ENCODE data around the gene UMODL1. TPM values are rescaled to one million over a fixed set of nuclear protein-coding genes. Genes with fewer than 3 reads are reported as not detected.

The UMODL1 gene
- total RNA-seq (2014; rRNA removed; shearing (Covaris generic); ENCODE audit: low replicate concordance) = 2.3 and 2.5 TPM in 2 replicates

DNA sequence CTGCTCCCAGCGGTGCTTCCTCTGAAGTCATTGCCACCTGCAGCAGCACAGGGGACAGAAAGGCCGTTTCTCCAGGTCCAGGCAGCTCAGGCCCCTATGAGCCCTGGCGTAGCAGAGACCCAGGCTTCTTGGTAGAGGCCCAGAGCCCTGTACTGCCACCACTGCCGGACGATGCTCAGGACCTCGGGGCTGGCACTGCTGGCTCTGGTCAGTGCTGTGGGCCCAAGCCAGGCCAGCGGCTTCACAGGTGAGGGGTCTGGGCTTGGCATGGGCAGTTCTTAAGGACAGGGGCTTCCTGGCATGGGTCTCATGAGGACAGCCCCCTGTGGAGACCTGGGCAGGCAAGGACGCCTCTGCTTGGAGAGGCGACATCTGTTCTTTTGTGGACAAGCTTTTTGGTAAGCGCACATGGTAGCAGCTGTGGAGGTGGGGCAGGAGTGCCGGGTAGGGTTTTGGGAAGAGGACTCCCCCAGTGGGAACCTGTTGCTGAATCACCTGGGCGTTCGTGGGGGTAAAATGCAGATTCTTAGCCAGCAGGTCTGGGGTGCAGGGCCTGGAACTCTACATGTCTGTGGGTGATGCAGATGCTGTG lies at the start of gene UMODL1:
UMODL1 (plus strand) TSS at position 172 of the 592 bp plus-strand sequence; CDS start at position 172, 0 bp downstream.
- Histone ChIP-seq H3K79me2 (ENCODE audit: low read length) (no peaks in the 10 kb centered on the region), H3K9me3 (ENCODE audit: low read length) (no peaks in the 10 kb centered on the region), H3K9ac (ENCODE audit: low read length) (no peak within 1 kb of the TSS), H3K27ac (ENCODE audit: low read length) (no peak within 1 kb of the TSS), H3K9me2 (replicated peaks; ENCODE audit: insufficient read depth, low read length) (no peaks in the 10 kb centered on the region), H3K4me3 (ENCODE audit: low read length) (no peak within 1 kb of the TSS), H3K36me3 (ENCODE audit: insufficient read depth, low read length) (no peaks in the 10 kb centered on the region), H3K27me3 (ENCODE audit: low read length) (no peaks in the 10 kb centered on the region), H4K20me1 (ENCODE audit: insufficient read depth, low read depth, low read length) (no peaks in the 10 kb centered on the region), H2AFZ (ENCODE audit: low read length) (no peak within 1 kb of the TSS), H3K4me1 (ENCODE audit: low read length) (peaks cover 25% of the 10 kb centered on the region), H3K4me2 (ENCODE audit: low read depth, low read length, poor library complexity, severe bottlenecking) (no peak within 1 kb of the TSS)
- DNase-seq = no peak

DNA sequence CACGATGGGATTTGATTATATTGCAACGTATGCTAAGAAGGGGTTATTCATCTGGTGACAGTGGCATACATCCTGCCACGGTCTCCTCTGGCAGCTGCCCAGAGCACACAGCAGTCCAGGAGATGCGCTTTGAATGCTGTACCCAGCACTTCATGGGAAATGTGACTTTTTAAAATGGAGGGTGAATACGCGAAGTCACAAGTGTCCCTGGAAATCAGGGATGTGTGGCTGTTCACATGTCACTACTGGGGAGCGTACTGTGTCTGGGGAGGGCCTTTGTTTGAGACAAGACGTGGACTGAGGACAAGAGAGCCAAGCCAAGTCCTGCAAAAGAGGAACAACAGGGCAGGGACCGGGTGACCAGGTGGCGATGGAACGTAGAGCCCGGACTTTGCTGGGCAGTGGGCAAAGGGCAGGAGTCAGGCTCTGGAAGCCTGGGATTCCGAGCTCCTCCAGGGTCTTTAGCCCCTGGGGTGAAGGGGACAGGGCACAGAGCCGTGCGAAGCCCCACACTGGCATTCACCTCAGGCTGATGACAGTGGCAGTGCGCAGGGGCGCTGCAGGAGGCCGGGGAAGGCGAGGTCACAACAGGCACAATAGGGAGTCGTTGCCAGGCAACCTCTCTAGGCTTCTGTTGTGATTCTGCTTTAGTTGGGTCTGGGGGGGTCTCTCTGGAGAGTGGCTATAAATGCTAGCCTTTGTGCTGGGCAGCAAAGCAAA lies 49.6 kb upstream of the UMODL1 start:
- no peak overlapping the region for H3K4me2 ChIP-seq (ENCODE audit: low read depth, low read length, poor library complexity, severe bottlenecking)
- no peak overlapping the region for H3K4me3 ChIP-seq (ENCODE audit: low read length)
- H3K79me2 ChIP-seq (ENCODE audit: low read length) = no peaks in the 10 kb centered on the region
- DNase-seq = no peak
- no peaks in the 10 kb centered on the region for H3K9me3 ChIP-seq (ENCODE audit: low read length)
- no peaks in the 10 kb centered on the region for H3K4me1 ChIP-seq (ENCODE audit: low read length)
- H3K27ac ChIP-seq (ENCODE audit: low read length) = no peak overlapping the region
- no peaks in the 10 kb centered on the region for H3K9me2 ChIP-seq (replicated peaks; ENCODE audit: insufficient read depth, low read length)
- H4K20me1 ChIP-seq (ENCODE audit: insufficient read depth, low read depth, low read length) = no peaks in the 10 kb centered on the region
- H2AFZ ChIP-seq (ENCODE audit: low read length) = no peak overlapping the region
- no peak overlapping the region for H3K9ac ChIP-seq (ENCODE audit: low read length)
- no peaks in the 10 kb centered on the region for H3K27me3 ChIP-seq (ENCODE audit: low read length)
- H3K36me3 ChIP-seq (ENCODE audit: insufficient read depth, low read length) = no peaks in the 10 kb centered on the region

DNA sequence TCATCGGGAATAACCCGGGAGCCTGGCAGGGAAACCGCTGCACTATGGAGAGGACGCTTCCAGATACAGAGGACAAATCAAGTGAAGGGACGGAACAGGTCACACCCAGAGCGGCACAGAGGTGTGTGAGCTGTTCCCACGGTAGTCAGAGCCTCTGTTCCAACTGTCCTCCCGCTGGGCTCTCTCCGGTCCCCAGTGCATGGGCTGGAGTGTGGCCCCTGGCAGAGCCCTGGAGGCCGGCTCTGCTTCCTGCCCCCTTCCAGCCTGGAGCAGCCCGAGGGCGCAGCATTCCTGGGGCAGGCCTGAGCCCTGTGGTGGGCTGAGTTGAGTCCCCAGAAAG lies 49.1 kb upstream of the UMODL1 start:
- Histone ChIP-seq H3K79me2 (ENCODE audit: low read length) (no peaks in the 10 kb centered on the region), H3K27ac (ENCODE audit: low read length) (no peak overlapping the region), H3K4me1 (ENCODE audit: low read length) (no peaks in the 10 kb centered on the region), H3K4me3 (ENCODE audit: low read length) (no peak overlapping the region), H3K36me3 (ENCODE audit: insufficient read depth, low read length) (no peaks in the 10 kb centered on the region), H4K20me1 (ENCODE audit: insufficient read depth, low read depth, low read length) (no peaks in the 10 kb centered on the region), H3K9ac (ENCODE audit: low read length) (no peak overlapping the region), H3K27me3 (ENCODE audit: low read length) (no peaks in the 10 kb centered on the region), H3K4me2 (ENCODE audit: low read depth, low read length, poor library complexity, severe bottlenecking) (no peak overlapping the region), H2AFZ (ENCODE audit: low read length) (no peak overlapping the region), H3K9me3 (ENCODE audit: low read length) (no peaks in the 10 kb centered on the region), H3K9me2 (replicated peaks; ENCODE audit: insufficient read depth, low read length) (no peaks in the 10 kb centered on the region)
- no peak for DNase-seq

GRCh38 chr21:42022906-42023305 lies 48.2 kb upstream of the UMODL1 start:
- Histone ChIP-seq H4K20me1 (ENCODE audit: insufficient read depth, low read depth, low read length) (no peaks in the 10 kb centered on the region), H3K36me3 (ENCODE audit: insufficient read depth, low read length) (no peaks in the 10 kb centered on the region), H3K9me3 (ENCODE audit: low read length) (no peaks in the 10 kb centered on the region), H3K4me2 (ENCODE audit: low read depth, low read length, poor library complexity, severe bottlenecking) (no peak overlapping the region), H3K4me1 (ENCODE audit: low read length) (peaks cover 3% of the 10 kb centered on the region), H3K27ac (ENCODE audit: low read length) (no peak overlapping the region), H3K79me2 (ENCODE audit: low read length) (no peaks in the 10 kb centered on the region), H3K9me2 (replicated peaks; ENCODE audit: insufficient read depth, low read length) (no peaks in the 10 kb centered on the region), H3K27me3 (ENCODE audit: low read length) (no peaks in the 10 kb centered on the region), H3K4me3 (ENCODE audit: low read length) (no peak overlapping the region), H3K9ac (ENCODE audit: low read length) (no peak overlapping the region), H2AFZ (ENCODE audit: low read length) (no peak overlapping the region)
- DNase-seq = no peak

GRCh38 chr21:42025376-42026081 lies 45.6 kb upstream of the UMODL1 start:
- Histone ChIP-seq H3K9me3 (ENCODE audit: low read length) (no peaks in the 10 kb centered on the region), H3K4me2 (ENCODE audit: low read depth, low read length, poor library complexity, severe bottlenecking) (no peak overlapping the region), H3K27ac (ENCODE audit: low read length) (no peak overlapping the region), H3K27me3 (ENCODE audit: low read length) (no peaks in the 10 kb centered on the region), H3K36me3 (ENCODE audit: insufficient read depth, low read length) (no peaks in the 10 kb centered on the region), H3K9ac (ENCODE audit: low read length) (no peak overlapping the region), H4K20me1 (ENCODE audit: insufficient read depth, low read depth, low read length) (no peaks in the 10 kb centered on the region), H3K9me2 (replicated peaks; ENCODE audit: insufficient read depth, low read length) (no peaks in the 10 kb centered on the region), H3K4me3 (ENCODE audit: low read length) (no peak overlapping the region), H3K4me1 (ENCODE audit: low read length) (peaks cover 6% of the 10 kb centered on the region), H2AFZ (ENCODE audit: low read length) (no peak overlapping the region), H3K79me2 (ENCODE audit: low read length) (no peaks in the 10 kb centered on the region)
- no peak for DNase-seq

- H3K4me1 ChIP-seq (ENCODE audit: low read length) = peaks cover 6% of the 10 kb centered on the region
- H3K4me2 ChIP-seq (ENCODE audit: low read depth, low read length, poor library complexity, severe bottlenecking) = no peak overlapping the region
- no peak overlapping the region for H3K4me3 ChIP-seq (ENCODE audit: low read length)
- no peaks in the 10 kb centered on the region for H3K79me2 ChIP-seq (ENCODE audit: low read length)
- no peaks in the 10 kb centered on the region for H3K36me3 ChIP-seq (ENCODE audit: insufficient read depth, low read length)
- H3K9me3 ChIP-seq (ENCODE audit: low read length) = no peaks in the 10 kb centered on the region
- no peak overlapping the region for H2AFZ ChIP-seq (ENCODE audit: low read length)
- no peak overlapping the region for H3K9ac ChIP-seq (ENCODE audit: low read length)
- no peaks in the 10 kb centered on the region for H3K9me2 ChIP-seq (replicated peaks; ENCODE audit: insufficient read depth, low read length)
- no peaks in the 10 kb centered on the region for H3K27me3 ChIP-seq (ENCODE audit: low read length)
- H4K20me1 ChIP-seq (ENCODE audit: insufficient read depth, low read depth, low read length) = no peaks in the 10 kb centered on the region; the same call in 1 of the 2 replicates
- H3K27ac ChIP-seq (ENCODE audit: low read length) = no peak overlapping the region
- no peak for DNase-seq
These were observed 45.1 kb upstream of the UMODL1 start for GRCh38 chr21:42026082-42026435.

DNA sequence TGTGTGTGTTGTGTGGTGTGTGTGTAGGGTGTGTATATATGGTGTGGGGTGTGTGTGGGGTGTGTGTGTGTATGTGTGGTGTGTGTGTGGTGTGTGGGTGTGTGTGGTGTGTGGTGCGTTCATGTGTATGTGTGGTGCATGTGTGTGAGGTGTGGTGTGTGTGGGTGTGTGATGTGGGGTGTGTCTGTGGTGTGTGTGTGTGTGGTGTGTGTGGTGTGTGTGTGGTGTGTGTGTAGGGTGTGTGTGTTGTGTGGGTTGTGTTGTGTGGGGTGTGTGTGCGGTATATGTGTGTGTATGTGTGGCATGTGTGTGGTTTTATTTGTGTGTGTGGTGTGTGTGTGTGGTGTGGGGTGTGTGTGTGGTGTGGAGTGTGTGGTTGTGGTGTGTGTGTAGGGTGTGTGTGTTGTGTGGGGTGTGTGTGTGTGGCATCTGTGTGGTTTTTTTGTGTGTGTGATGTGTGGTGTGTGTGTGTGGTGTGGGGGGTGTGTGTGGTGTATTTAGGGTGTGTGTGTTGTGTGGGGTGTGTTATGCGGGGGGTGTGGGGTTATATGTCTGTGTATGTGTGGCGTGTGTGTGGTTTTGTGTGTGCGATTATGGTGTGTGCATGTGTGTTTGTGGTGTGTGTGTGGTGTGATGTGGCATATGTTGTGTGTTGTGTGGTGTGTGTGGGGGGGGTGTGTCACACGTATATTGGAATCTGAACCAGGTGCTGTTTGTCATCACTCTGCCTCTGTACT lies 43.9 kb upstream of the UMODL1 start:
- peaks cover 13% of the 10 kb centered on the region for H3K4me1 ChIP-seq (ENCODE audit: low read length)
- H4K20me1 ChIP-seq (ENCODE audit: insufficient read depth, low read depth, low read length) = no peaks in the 10 kb centered on the region; the same call in 1 of the 2 replicates
- H3K36me3 ChIP-seq (ENCODE audit: insufficient read depth, low read length) = no peaks in the 10 kb centered on the region
- no peak overlapping the region for H3K4me3 ChIP-seq (ENCODE audit: low read length)
- no peak overlapping the region for H3K27ac ChIP-seq (ENCODE audit: low read length)
- no peaks in the 10 kb centered on the region for H3K9me2 ChIP-seq (replicated peaks; ENCODE audit: insufficient read depth, low read length)
- no peak overlapping the region for H3K4me2 ChIP-seq (ENCODE audit: low read depth, low read length, poor library complexity, severe bottlenecking)
- H2AFZ ChIP-seq (ENCODE audit: low read length) = no peak overlapping the region
- no peaks in the 10 kb centered on the region for H3K27me3 ChIP-seq (ENCODE audit: low read length)
- H3K9ac ChIP-seq (ENCODE audit: low read length) = no peak overlapping the region
- no peak for DNase-seq
- no peaks in the 10 kb centered on the region for H3K79me2 ChIP-seq (ENCODE audit: low read length)
- no peaks in the 10 kb centered on the region for H3K9me3 ChIP-seq (ENCODE audit: low read length)
